ENCODE measurements around the gene DUOXA1. TPM values are rescaled to one million over a fixed set of nuclear protein-coding genes. Genes with fewer than 3 reads are reported as not detected.

DUOXA1 gene
- total RNA-seq, 1 donor from 2014 or later, result 3.2 TPM

GRCh38 chr15:45150481-45150880 is 20.8 kb upstream of the DUOXA1 start:
- no peak for DNase-seq (ENCODE audit: extremely low spot score, unreplicated experiment)
- H3K4me3 Mint-ChIP-seq, result no peak overlapping the region
- no peak overlapping the region for H3K27ac Mint-ChIP-seq
- no peak for TF ChIP-seq CTCF (conservative IDR thresholded peaks at IDR 0.05)
- no peaks in the 10 kb centered on the region for H3K9me3 Mint-ChIP-seq
- H3K27me3 Mint-ChIP-seq, result no peaks in the 10 kb centered on the region
- H3K4me1 Mint-ChIP-seq (ENCODE audit: unreplicated experiment), result peaks cover 10% of the 10 kb centered on the region
- no peaks in the 10 kb centered on the region for H3K36me3 Mint-ChIP-seq

GRCh38 chr15:45149060-45149459 is 19.4 kb upstream of the DUOXA1 start:
- no peaks in the 10 kb centered on the region for H3K9me3 Mint-ChIP-seq
- DNase-seq (ENCODE audit: extremely low spot score, unreplicated experiment), result no peak
- no peaks in the 10 kb centered on the region for H3K36me3 Mint-ChIP-seq
- peak overlapping the region; percentile 81 for H3K27ac Mint-ChIP-seq
- no peak overlapping the region for H3K4me3 Mint-ChIP-seq
- no peak for TF ChIP-seq CTCF (conservative IDR thresholded peaks at IDR 0.05)
- no peaks in the 10 kb centered on the region for H3K27me3 Mint-ChIP-seq
- H3K4me1 Mint-ChIP-seq (ENCODE audit: unreplicated experiment), result peaks cover 14% of the 10 kb centered on the region

GRCh38 chr15:45148076-45149059 is 18.7 kb upstream of the DUOXA1 start:
- peak overlapping the region; percentile 81 for H3K27ac Mint-ChIP-seq
- no peaks in the 10 kb centered on the region for H3K27me3 Mint-ChIP-seq
- H3K4me3 Mint-ChIP-seq, result no peak overlapping the region
- no peak for TF ChIP-seq CTCF (conservative IDR thresholded peaks at IDR 0.05)
- H3K36me3 Mint-ChIP-seq, result no peaks in the 10 kb centered on the region
- no peak for DNase-seq (ENCODE audit: extremely low spot score, unreplicated experiment)
- H3K4me1 Mint-ChIP-seq (ENCODE audit: unreplicated experiment), result peaks cover 14% of the 10 kb centered on the region
- H3K9me3 Mint-ChIP-seq, result no peaks in the 10 kb centered on the region

GRCh38 chr15:45147606-45148005 is 17.9 kb upstream of the DUOXA1 start:
- no peak for DNase-seq (ENCODE audit: extremely low spot score, unreplicated experiment)
- H3K27me3 Mint-ChIP-seq, result no peaks in the 10 kb centered on the region
- H3K36me3 Mint-ChIP-seq, result no peaks in the 10 kb centered on the region
- H3K27ac Mint-ChIP-seq, result no peak overlapping the region
- H3K4me3 Mint-ChIP-seq, result no peak overlapping the region
- H3K4me1 Mint-ChIP-seq (ENCODE audit: unreplicated experiment), result peaks cover 14% of the 10 kb centered on the region
- TF ChIP-seq CTCF (conservative IDR thresholded peaks at IDR 0.05), result no peak
- H3K9me3 Mint-ChIP-seq, result no peaks in the 10 kb centered on the region

- H3K4me3 Mint-ChIP-seq, result no peak overlapping the region
- peaks cover 14% of the 10 kb centered on the region for H3K4me1 Mint-ChIP-seq (ENCODE audit: unreplicated experiment)
Measured at GRCh38 chr15:45146405-45146804, 16.7 kb upstream of the DUOXA1 start.

More at GRCh38 chr15:45146405-45146804, 16.7 kb upstream of the DUOXA1 start:
- H3K36me3 Mint-ChIP-seq, result no peaks in the 10 kb centered on the region
- no peaks in the 10 kb centered on the region for H3K27me3 Mint-ChIP-seq
- H3K9me3 Mint-ChIP-seq, result no peaks in the 10 kb centered on the region
- TF ChIP-seq CTCF (conservative IDR thresholded peaks at IDR 0.05), result no peak
- no peak for DNase-seq (ENCODE audit: extremely low spot score, unreplicated experiment)
- H3K27ac Mint-ChIP-seq, result peak overlapping the region; percentile 87
